HCT116 (cell line): ENCODE measurements around the gene FAM13A. TPM values are rescaled to one million over a fixed set of nuclear protein-coding genes. Genes with fewer than 3 reads are reported as not detected.

Experiments
- ATAC-seq: fragments of 200-7000 bp; cut with Tn5 transposase; 2 replicates; pipeline ENCODE4 v1.9.1; 2020; ENCODE audit warnings: mild to moderate bottlenecking, moderate library complexity
- BruUV-seq: library from RNA; stranded (reverse); fragments of 400-500 nt; replicated peaks from 2 replicates; lab custom pipeline; 2021; lab: Mats Ljungman, UMichigan
- CTCF ChIA-PET: fragments of 300-600 bp; sonication (Branson Sonifier 250); formaldehyde crosslinking; loops from one replicate; lab custom pipeline; 2021; ENCODE audit warnings: antibody characterized with exemption; lab: Charles Lee
- POLR2A ChIA-PET: fragments of 300-600, 350-600 bp; sonication (Branson Sonifier 250); formaldehyde crosslinking; loops from one replicate; lab custom pipeline; 2021; ENCODE audit warnings: antibody characterized with exemption; lab: Charles Lee
- RAD21 ChIA-PET, 2 experiments: fragments of 300-600 bp; sonication (Branson Sonifier 250); formaldehyde crosslinking; loops; one replicate each; lab custom pipeline; 2023; ENCODE audit warnings: low total read pairs in 2 of 2; ENCODE audit not compliant: uncharacterized antibody in 2 of 2, unreplicated experiment in 2 of 2, low non-redundant PET in 1 of 2; lab: Charles Lee
- DNase-seq: peaks from one replicate; pipeline ENCODE4 v3.0.0-alpha.2; 2010; ENCODE audit warnings: low read depth, low spot score
- H2AFZ ChIP-seq: fragments of 200-600 bp; shearing (Covaris generic), sonication (generic); 2 replicates; pipeline ENCODE4 v1.6.1; 2017; ENCODE audit warnings: low read depth, mixed run types, mixed read lengths, antibody characterized with exemption, low read length; ENCODE audit not compliant: poor library complexity, severe bottlenecking
- H3K27ac ChIP-seq: 2 replicates; pipeline ENCODE4 v1.5.1; 2012; ENCODE audit warnings: low read depth, low read length
- H3K27me3 ChIP-seq: fragments of 200-600 bp; sonication (generic); 2 replicates; pipeline ENCODE4 v1.6.1; 2016; ENCODE audit warnings: mixed run types, low read length, mixed read lengths; ENCODE audit not compliant: insufficient read depth
- H3K36me3 ChIP-seq, 2 experiments: fragments of 200-500 bp in 1 of 2; fragments of 200-600 bp in 1 of 2; sonication (Bioruptor generic) in 1 of 2; sonication (generic) in 1 of 2; 2 replicates each; pipeline versions ENCODE4 v1.5.1 to v1.6.1; 2014 to 2016; ENCODE audit warnings: low read length in 2 of 2, inconsistent platforms in 1 of 2, mixed read lengths in 1 of 2, mixed run types in 1 of 2; ENCODE audit not compliant: insufficient read depth in 2 of 2, control insufficient read depth in 1 of 2
- H3K4me1 ChIP-seq, 2 experiments: fragments of 200-600 bp in 1 of 2; sonication (generic) in 1 of 2; 2 replicates each; pipeline versions ENCODE4 v1.5.1 to v1.6.1; 2012 to 2017; ENCODE audit warnings: low read length in 2 of 2, inconsistent platforms in 1 of 2, mild to moderate bottlenecking in 1 of 2, mixed read lengths in 1 of 2, mixed run types in 1 of 2, moderate library complexity in 1 of 2; ENCODE audit not compliant: insufficient read depth in 2 of 2, control insufficient read depth in 1 of 2
- H3K4me2 ChIP-seq: fragments of 200-600 bp; sonication (generic); 2 replicates; pipeline ENCODE4 v1.6.1; 2017; ENCODE audit warnings: mixed run types, low read length, mixed read lengths
- H3K4me3 ChIP-seq, 2 experiments: fragments of 200-600 bp in 1 of 2; sonication (generic) in 1 of 2; replicated peaks in 1 of 2; 2 replicates each; pipeline ENCODE4 v1.5.1; 2011 to 2016; ENCODE audit warnings: low read length in 2 of 2, control low read depth in 1 of 2, low read depth in 1 of 2, mild to moderate bottlenecking in 1 of 2, mixed read lengths in 1 of 2, mixed run types in 1 of 2
- H3K79me2 ChIP-seq: fragments of 200-600 bp; sonication (generic); 2 replicates; pipeline ENCODE4 v1.6.1; 2017; ENCODE audit warnings: mild to moderate bottlenecking, mixed run types, low read length, moderate library complexity, mixed read lengths; ENCODE audit not compliant: insufficient read depth
- H3K9ac ChIP-seq: fragments of 200-600 bp; sonication (generic); 2 replicates; pipeline ENCODE4 v1.6.1; 2016; ENCODE audit warnings: low read length, mixed read lengths
- H3K9me2 ChIP-seq: fragments of 200-600 bp; sonication (generic), shearing (Covaris generic); 2 replicates; pipeline ENCODE4 v1.6.1; 2017; ENCODE audit warnings: mixed run types, mild to moderate bottlenecking, moderate library complexity; ENCODE audit not compliant: insufficient read depth
- H3K9me3 ChIP-seq, 2 experiments: fragments of 200-500 bp in 1 of 2; fragments of 200-600 bp in 1 of 2; sonication (Bioruptor generic) in 1 of 2; sonication (generic) in 1 of 2; 2 replicates each; pipeline ENCODE4 v1.6.1; 2014 to 2017; ENCODE audit warnings: low read length in 2 of 2, mixed read lengths in 2 of 2, inconsistent platforms in 1 of 2, low read depth in 1 of 2, mild to moderate bottlenecking in 1 of 2, mixed run types in 1 of 2, moderate library complexity in 1 of 2; ENCODE audit not compliant: control insufficient read depth in 1 of 2, insufficient read depth in 1 of 2
- H4K20me1 ChIP-seq: fragments of 200-600 bp; sonication (generic), shearing (Covaris generic); 2 replicates; pipeline ENCODE4 v1.6.1; 2017; ENCODE audit warnings: mixed run types, mild to moderate bottlenecking, moderate library complexity; ENCODE audit not compliant: insufficient read depth
- CEBPB ChIP-seq: IDR thresholded peaks from 2 replicates; pipeline ENCODE4 v1.6.1; 2012; ENCODE audit warnings: low read depth
- ELF1 ChIP-seq: IDR thresholded peaks from 2 replicates; pipeline ENCODE4 v1.6.1; 2012; ENCODE audit warnings: low read depth, borderline replicate concordance
- FOSL1 ChIP-seq: IDR thresholded peaks from 2 replicates; pipeline ENCODE4 v1.6.1; 2012; ENCODE audit warnings: low read depth
- JUND ChIP-seq: IDR thresholded peaks from 2 replicates; pipeline ENCODE4 v1.6.1; 2012
- MAX ChIP-seq: IDR thresholded peaks from 2 replicates; pipeline ENCODE4 v1.6.1; 2012
- POLR2AphosphoS5 ChIP-seq: IDR thresholded peaks from 2 replicates; pipeline ENCODE4 v1.6.1; 2011; ENCODE audit warnings: mild to moderate bottlenecking, low read depth, low read length, moderate library complexity
- RAD21 ChIP-seq: IDR thresholded peaks from 2 replicates; pipeline ENCODE4 v1.6.1; 2012; ENCODE audit warnings: low read depth, mild to moderate bottlenecking
- SIN3A ChIP-seq: IDR thresholded peaks from 2 replicates; pipeline ENCODE4 v1.6.1; 2012; ENCODE audit warnings: low read depth
- SP1 ChIP-seq: IDR thresholded peaks from 2 replicates; pipeline ENCODE4 v1.6.1; 2012; ENCODE audit warnings: low read depth
- SRF ChIP-seq: IDR thresholded peaks from 2 replicates; pipeline ENCODE4 v1.6.1; 2012; ENCODE audit warnings: low read depth
- TCF7L2 ChIP-seq: IDR thresholded peaks from 2 replicates; pipeline ENCODE4 v1.7.0; 2011; ENCODE audit warnings: borderline replicate concordance, inconsistent platforms; ENCODE audit not compliant: insufficient read depth, insufficient read length; ENCODE audit errors: extremely low read depth
- YY1 ChIP-seq: IDR thresholded peaks from 2 replicates; pipeline ENCODE4 v1.6.1; 2011; ENCODE audit warnings: low read length, low read depth, moderate library complexity, mild to moderate bottlenecking; ENCODE audit not compliant: insufficient replicate concordance; ENCODE audit errors: extremely low read depth
- ZBTB33 ChIP-seq: IDR thresholded peaks from 2 replicates; pipeline ENCODE4 v1.6.1; 2011; ENCODE audit warnings: mild to moderate bottlenecking, low read length, moderate library complexity; ENCODE audit not compliant: insufficient replicate concordance; ENCODE audit errors: extremely low read depth
- ZFX ChIP-seq: fragments of 450-650 bp; IDR thresholded peaks from 2 replicates; pipeline ENCODE4 v1.6.1; 2017
- intact Hi-C: fragments of 100-400 bp; cut with micrococcal nuclease; formaldehyde crosslinking; loops from 2 replicates; pipeline ENCODE4 v1.10.0; 2022
- total RNA-seq: library from RNA; stranded (reverse); gene quantifications from one replicate; pipeline ENCODE4 v1.2.1, GENCODE V29; 2021; ENCODE audit not compliant: unreplicated experiment

The FAM13A gene
- total RNA-seq, 1 experiment from 2014 or later = 17.2 TPM

GRCh38 chr4:88975958-88976774 lies 80.8 kb downstream of the FAM13A start:
- H3K36me3 ChIP-seq = no peaks in the 10 kb centered on the region
- no TSS peak for BruUV-seq
- H3K9ac ChIP-seq = no peak overlapping the region
- no peak overlapping the region for H3K4me2 ChIP-seq
- no peaks in the 10 kb centered on the region for H3K4me1 ChIP-seq
- no peak overlapping the region for H3K4me3 ChIP-seq
- ATAC-seq (no peak), DNase-seq (no peak)
- H2AFZ ChIP-seq = no peak overlapping the region
- ChIA-PET POLR2A (no interaction called here), CTCF (no interaction called here), RAD21 (no interaction called here)
- no peaks in the 10 kb centered on the region for H3K27me3 ChIP-seq
- H3K79me2 ChIP-seq = no peaks in the 10 kb centered on the region
- intact Hi-C loops = no loop called here
- TF ChIP-seq ELF1 = no peak
- no peak for TF ChIP-seq CEBPB
- TF ChIP-seq TCF7L2 = no peak
- TF ChIP-seq ZFX = no peak
- H3K9me3 ChIP-seq = no peaks in the 10 kb centered on the region
- H4K20me1 ChIP-seq = no peaks in the 10 kb centered on the region
- H3K27ac ChIP-seq = no peak overlapping the region
- no peaks in the 10 kb centered on the region for H3K9me2 ChIP-seq

GRCh38 chr4:88971536-88971935 lies 85.4 kb downstream of the FAM13A start:
- POLR2A ChIA-PET = no interaction called here
- H3K27ac ChIP-seq = no peak overlapping the region
- H3K36me3 ChIP-seq = no peaks in the 10 kb centered on the region
- H4K20me1 ChIP-seq = no peaks in the 10 kb centered on the region
- H3K4me2 ChIP-seq = no peak overlapping the region
- H3K4me1 ChIP-seq = no peaks in the 10 kb centered on the region
- BruUV-seq = no TSS peak
- ATAC-seq = no peak
- intact Hi-C loops = no loop called here
- no peak overlapping the region for H3K9ac ChIP-seq
- DNase-seq = no peak
- no peaks in the 10 kb centered on the region for H3K9me3 ChIP-seq
- CTCF ChIA-PET = no interaction called here
- RAD21 ChIA-PET = no interaction called here
- TF ChIP-seq ZBTB33 (no peak), POLR2AphosphoS5 (no peak), SIN3A (no peak), SP1 (no peak), CEBPB (no peak), MAX (no peak), ZFX (no peak), YY1 (no peak), SRF (no peak), FOSL1 (no peak), ELF1 (no peak), RAD21 (no peak), JUND (no peak)
- TF ChIP-seq, all 23 proteins: peak for 0
- Histone ChIP-seq H3K27me3 (no peaks in the 10 kb centered on the region), H3K9me2 (no peaks in the 10 kb centered on the region), H2AFZ (no peak overlapping the region), H3K79me2 (no peaks in the 10 kb centered on the region), H3K4me3 (no peak overlapping the region)
